DLD1 (cell line): ENCODE data around the gene TFDP3.

Experiments
- in situ Hi-C: cut with HindIII; loops from 2 replicates; pipeline ENCODE4 v1.10.0; 2017; ENCODE audit warnings: low sequenced_read_pairs

The TFDP3 gene, protein sequence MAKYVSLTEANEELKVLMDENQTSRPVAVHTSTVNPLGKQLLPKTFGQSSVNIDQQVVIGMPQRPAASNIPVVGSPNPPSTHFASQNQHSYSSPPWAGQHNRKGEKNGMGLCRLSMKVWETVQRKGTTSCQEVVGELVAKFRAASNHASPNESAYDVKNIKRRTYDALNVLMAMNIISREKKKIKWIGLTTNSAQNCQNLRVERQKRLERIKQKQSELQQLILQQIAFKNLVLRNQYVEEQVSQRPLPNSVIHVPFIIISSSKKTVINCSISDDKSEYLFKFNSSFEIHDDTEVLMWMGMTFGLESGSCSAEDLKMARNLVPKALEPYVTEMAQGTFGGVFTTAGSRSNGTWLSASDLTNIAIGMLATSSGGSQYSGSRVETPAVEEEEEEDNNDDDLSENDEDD

DNA sequence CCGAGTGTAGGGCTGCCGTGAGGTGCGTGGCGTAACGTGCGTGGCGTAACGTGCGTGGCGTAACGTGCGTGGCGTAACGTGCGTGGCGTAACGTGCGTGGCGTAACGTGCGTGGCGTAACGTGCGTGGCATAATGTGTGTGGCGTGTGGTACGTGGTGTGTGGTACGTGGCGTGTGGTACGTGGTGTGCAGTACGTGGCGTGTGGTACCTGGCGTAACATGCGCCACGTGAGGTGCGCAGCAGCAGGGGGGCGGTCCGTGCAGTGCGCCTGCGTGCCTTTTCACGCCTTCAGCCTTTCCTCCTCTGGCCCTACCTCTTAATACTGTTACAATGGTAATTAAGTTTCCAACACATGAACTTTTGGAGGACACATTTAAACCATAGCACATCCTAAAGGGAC, at the start of gene TFDP3:
Gene TFDP3 (minus strand): TSS at position 26 of the 400 bp plus-strand sequence. CDS start 95 bp downstream, outside the sequence.
- in situ Hi-C loops = no loop called here

DNA sequence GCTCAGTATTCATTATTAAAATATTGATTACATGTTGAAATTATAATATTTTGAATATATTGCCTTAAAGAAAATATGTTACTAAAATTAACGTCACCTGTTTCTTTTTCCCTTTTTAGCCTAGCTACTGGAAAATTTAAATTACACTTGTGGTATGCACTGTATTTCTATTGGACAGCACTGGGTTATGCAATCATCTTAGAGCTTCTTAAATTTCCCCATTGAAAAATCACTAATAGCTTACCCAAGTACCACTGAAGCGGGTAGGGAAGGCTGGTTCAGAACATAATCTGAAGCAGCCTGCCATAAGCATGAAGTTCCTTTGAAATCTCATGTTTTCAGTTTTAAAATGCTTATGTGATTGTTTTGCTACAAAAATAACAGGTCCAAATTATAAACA, 49.5 kb upstream of the TFDP3 start:
- in situ Hi-C loops = no loop called here

DNA sequence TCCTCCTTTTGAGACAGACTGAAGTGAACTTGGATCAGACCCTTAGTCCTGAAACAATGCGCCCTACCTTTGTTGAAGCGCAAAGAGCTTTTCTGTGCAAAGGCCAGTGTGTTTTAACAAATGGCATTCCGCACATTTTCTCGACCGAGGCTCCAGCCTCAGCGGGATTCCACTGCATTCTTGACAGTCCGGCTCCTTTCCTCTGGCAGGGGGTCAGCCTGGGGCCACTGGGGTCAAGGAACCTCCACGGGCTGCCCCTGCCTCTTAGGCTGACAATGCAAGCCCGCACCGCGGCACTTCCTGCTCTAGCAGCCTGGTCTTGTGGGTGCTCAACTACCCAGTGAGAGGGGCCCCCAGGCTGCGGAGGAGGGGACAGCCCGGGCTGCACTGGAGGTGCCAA, 47.2 kb upstream of the TFDP3 start:
- in situ Hi-C loops = no loop called here

DNA sequence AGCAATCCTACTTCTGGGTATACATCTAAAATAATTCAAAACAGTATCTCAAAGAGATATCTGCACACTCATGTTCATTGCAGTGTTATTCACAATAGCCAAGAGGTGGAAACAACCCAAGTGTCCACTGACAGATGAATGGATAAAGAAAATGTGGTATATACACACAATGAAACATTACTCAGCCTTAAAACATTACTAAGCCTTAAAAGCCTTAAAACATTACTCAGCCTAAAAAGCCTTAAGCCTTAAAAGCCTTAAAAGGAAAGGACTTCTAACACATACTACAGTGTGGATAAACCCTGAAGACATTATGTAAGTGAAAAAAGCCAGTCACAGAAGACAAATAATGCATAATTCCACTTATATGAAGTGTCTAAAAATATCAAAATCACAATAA, 40.3 kb upstream of the TFDP3 start:
- in situ Hi-C loops = no loop called here

DNA sequence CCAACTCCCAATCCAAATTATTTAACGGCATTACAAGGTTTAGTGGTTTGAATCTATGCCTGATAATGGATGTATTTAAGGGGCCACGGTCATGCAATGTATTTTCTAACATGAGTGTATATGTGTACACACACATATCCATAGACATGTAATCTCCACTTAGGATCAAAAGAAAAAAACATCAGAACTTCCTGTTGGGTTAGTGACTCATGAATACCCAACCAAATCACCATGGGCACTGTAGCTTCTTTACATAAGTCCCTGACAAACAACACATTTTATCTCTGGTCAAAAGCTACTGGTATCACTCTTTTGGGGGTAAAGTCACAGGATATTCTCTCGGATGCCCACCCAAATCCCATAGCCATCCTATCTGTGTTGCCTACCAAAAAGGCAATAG, 36.5 kb upstream of the TFDP3 start:
- in situ Hi-C loops = no loop called here

DNA sequence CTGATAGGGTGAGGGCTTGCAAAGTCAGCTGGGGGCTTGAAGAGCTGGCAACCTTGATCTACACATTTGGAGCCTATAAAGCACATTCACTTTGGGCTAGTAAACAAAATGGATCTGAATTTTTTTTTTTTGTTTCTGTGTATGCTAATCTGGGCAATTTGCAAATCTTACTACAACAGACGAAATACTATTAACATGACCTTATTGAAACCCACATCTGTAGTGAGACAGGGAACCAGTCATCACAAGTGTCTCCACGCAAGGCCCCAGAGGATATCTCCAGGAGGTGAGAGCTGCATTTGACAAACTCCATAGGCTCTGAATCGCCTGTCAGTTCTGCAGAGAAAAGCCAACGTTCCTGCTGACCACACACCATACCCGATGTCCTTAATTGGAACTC, 33.0 kb upstream of the TFDP3 start:
- in situ Hi-C loops = no loop called here

DNA sequence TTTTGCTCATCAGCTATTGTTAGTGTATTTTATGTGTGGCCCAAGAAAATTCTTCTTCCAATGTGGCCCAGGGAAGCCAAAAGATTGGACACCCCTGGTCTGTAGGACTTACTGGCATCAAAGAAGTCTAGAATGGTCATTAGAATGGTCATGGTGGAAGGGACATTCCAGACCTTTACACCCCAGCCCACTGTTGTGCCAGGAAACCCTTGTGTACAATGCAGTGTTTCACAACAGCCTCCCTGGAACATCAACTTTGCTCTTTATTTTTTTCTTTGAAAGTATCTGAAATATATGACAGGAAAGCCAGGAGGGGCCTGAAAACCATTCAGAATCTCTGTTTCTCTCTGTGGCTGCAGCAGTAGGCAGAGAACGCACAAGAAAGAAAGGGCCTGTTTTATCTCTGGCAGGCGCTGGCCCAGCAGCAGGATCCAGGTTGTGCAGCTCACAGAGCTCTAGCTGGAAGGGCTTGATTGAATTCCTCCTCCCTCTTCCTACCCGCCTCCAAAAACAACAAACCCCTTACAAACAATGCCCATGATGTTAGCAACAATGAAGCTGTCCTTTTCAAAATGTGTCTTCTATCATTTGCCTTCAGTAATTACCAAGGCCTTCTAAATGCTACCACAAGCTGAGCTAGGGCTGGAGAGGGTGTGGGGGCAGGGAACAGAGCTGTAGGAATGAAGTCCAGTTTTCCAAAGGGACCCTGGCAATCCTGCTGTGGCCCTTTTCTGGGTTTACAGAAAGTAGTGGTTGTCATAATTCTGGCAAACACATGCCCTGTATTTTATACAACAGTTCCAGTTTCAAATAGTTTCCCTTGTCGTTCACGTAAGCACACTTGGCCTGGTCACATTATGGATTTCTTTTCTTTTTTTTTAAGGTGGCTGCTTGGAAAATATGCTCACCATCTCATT, 32.3 kb upstream of the TFDP3 start:
- in situ Hi-C loops = no loop called here

DNA sequence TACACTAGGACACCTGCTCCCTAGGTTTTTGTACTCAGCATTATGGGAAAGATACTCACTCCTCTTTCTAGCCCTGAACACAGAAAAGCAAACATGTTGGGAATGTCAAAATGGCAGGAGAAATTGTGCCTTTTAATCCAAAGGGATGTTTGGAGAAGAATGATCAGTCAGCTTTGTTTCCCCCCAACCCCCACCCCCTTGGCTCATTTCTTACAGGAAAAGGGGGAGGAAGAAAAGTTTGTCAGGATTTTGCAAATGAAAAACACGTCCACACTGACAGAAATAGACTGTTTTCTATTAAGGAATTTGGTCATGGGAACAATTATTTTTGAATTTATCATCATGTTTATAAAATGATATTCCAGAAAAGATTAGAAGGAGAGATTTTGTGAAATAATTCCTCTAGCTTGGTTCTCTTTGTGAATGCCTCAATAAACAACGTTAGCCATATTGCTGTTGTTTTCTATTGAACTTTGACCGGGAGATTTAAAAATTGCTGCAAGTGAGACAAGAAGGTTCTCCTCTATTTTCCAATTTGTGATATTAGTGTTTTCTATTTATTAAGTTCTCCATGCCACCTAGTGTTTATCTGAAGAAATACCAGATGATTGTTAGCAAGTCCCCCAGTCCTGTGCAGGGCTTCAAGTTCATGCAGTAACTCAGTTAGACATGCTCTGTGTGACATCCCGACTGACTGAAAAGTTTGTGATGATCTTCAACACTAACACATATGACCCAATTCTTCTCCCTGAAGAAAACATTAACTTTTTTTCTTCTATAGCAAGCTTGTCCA, 31.3 kb upstream of the TFDP3 start:
- in situ Hi-C loops = no loop called here

DNA sequence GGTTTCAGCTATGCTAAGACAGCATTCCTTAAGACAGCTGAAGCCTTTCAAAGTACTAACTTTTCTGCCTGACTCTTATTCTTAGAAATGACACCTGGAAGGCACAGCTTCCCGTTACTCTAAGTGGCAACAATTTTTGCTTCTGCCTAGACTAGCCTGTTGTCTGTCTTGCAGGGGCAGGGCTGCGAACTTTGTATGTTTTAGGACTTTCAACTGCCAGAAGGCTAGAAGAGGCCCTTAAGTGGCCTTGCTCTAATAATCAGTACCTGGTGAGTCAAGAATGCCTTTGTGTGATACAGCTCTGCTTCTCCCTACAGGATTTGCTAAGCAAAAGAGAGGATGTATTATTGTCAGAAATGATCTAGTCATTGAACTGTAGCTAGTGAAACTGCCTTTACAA, 30.0 kb upstream of the TFDP3 start:
- in situ Hi-C loops = no loop called here

DNA sequence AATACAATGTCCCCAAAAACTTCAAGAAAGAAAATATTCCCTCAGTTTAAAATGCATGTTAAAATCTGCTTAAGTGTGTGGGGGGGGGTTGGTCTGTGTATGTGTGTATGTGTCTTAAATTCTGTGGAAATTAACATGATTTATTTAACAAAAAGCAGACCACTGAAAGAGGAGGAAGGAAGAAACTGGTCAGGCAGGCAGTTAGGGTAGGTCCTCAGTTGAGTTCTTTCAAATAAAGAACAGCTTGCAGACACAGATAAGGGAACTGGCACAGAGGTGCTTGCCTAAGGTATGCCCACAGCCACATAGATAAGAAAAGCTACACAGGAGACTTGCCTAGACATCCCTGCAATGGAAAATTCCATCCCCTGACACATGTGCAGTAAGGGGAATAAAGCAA, 28.8 kb upstream of the TFDP3 start:
- in situ Hi-C loops = no loop called here

DNA sequence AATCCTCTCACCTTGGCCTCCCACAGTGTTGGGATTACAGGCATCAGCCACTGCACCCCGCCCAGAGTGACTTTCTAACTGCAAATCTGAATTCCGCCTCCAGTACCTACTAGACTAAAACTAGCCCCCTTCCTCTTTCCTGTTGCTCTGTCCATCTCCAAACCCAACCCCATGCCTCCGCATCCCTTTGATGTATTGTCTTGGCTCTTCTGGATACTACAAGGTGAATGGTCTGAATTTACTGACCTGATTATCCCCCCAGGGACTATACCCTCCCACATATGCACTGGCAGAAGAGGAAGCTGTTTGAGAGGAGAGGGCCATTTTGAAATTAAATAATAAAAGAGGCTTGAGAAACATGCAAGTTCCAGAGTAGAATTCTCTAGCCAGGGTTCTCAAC, 17.7 kb upstream of the TFDP3 start:
- in situ Hi-C loops = no loop called here

DNA sequence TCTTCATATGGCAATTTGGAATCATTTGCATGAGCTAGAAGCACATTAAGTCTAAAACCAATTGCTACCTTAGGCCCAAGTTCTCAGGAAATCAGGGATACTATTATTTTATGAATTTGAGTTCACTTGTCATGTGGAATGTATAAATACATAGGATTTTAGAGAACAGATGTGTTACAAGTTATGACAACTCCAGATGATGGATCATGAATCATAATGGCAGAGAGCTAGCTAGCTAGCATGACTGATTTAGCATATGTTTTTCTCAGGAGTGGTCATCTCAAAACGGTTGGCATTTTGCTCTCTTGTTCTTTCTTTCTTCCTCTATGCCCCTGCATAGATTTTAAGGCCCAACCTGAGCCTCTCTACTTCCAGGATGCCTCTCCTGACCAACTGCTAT, 14.2 kb upstream of the TFDP3 start:
- in situ Hi-C loops = no loop called here

DNA sequence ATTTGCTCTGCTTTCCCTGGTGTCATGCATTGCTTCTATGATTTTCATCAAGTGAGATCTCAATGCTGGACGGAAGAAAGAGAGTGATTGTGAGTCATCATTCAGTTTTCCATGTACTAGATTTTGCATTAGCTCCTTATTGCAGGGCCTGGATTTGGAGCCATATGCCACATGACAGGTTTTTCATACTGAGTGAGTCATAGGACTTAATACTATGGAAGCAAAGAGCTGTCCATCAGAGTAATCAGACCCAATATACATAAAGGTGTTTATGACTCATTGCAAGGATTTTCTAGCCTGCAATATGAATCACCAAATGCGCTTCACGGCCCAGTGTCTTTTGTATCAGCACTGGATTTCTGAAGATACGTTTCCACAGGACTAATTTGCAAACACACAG, 11.2 kb upstream of the TFDP3 start:
- in situ Hi-C loops = no loop called here

DNA sequence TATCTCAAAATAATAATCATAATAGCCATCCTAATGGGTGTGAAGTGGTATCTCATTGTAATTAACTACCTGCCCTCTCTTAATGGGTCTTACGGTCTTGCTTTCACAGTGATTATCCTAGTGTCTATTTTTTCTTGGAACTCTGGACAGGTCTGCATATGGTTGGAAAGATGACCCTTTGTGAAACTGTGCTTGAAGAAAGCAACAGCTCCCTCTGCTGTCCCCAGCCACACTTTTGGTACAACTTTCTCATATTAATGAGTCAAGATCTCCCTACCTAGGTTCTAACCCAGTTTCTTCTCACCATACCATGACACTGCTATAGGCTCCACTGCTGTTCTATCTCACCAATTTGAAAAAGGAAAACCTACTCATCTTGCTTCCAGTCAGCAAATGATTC, 2.4 kb downstream of the TFDP3 start:
- in situ Hi-C loops = no loop called here

DNA sequence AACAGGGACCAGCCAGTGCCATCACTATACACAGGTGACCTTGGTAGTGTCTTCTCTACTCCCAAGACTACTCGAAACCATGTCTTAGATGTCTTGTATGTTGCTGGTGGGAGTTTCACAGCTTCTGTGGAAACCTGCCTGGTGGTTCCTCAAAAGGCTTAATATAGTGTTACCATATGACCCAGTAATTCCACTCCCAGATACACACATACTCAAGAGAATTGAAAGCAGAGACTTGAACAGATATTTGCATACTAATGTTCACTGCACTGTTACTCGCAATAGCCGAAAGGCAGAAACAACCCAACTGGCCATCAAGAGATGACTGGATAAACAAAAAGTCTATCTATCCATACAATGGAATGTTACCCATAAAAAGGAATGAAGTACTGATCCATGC, 3.1 kb downstream of the TFDP3 start:
- in situ Hi-C loops = no loop called here

DNA sequence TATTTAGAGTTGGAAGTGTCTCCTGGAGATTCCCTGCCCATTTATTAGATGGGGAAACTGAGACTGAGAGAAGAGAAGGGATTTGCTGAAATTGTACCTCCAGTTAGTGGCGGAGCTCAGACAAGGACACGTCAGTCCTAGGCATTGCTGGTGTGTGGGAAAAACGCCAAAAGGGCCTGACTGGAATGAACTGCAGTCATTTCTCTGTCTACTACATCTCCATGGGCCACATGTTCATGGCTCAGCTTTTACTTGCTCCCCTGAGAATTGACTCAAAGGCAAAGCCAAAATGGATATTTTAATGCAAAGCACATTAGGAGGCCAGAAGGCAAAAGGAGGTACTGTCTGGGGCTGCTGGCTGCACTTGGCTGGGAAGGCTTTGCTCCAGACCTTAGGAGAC, 3.9 kb downstream of the TFDP3 start:
- in situ Hi-C loops = no loop called here

DNA sequence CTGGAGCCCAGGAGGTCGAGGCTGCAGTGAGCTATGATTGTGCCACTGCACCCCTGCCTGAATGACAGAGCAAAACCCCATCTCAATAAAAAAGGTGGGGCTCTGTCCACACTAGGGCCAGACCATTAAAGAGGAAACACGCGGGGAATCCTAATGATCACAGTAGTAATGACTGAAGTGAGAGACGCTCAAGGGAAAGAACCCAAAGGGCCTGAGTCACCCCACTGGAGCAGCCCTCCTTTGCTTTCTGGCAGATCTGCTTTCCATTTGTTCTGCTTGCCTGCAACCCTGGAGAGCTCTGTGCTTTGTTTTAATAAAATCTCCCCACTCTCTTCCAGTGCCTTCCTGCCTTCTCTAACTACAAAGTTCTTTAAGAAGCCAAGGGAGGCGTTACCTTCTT, 5.0 kb downstream of the TFDP3 start:
- in situ Hi-C loops = no loop called here

DNA sequence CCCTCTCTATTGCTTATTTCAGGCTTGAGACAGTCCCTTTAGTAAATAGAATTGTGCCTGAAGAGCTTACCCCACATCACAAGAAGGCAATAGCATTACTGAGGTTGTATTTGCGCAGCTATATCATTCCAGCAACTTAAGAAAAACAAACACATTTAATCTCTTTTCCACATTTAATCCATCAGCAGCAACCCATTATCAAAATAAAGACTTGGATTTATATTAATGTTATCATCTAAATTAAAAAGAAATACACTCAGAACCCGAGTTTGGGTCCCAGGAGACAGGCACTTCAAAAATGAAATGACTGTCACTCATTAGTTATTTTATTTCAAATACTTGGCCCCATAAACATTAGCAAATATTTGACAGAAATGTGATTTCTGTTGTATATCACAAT, 10.4 kb downstream of the TFDP3 start:
- in situ Hi-C loops = no loop called here

DNA sequence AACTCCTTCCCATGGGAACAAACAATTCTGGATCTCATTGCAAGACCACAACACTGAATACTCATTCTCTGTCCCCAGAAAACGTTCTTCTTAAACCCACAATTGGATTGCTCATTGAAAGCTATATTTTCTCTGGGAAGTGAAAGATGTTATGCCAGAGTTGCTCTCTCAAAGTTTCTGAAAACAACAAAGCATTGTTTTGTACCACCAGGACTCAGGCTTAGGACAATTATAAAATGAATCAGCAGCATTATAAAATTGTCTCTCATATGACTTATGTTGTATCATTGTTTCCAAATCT, 26.5 kb downstream of the TFDP3 start:
- in situ Hi-C loops = no loop called here

DNA sequence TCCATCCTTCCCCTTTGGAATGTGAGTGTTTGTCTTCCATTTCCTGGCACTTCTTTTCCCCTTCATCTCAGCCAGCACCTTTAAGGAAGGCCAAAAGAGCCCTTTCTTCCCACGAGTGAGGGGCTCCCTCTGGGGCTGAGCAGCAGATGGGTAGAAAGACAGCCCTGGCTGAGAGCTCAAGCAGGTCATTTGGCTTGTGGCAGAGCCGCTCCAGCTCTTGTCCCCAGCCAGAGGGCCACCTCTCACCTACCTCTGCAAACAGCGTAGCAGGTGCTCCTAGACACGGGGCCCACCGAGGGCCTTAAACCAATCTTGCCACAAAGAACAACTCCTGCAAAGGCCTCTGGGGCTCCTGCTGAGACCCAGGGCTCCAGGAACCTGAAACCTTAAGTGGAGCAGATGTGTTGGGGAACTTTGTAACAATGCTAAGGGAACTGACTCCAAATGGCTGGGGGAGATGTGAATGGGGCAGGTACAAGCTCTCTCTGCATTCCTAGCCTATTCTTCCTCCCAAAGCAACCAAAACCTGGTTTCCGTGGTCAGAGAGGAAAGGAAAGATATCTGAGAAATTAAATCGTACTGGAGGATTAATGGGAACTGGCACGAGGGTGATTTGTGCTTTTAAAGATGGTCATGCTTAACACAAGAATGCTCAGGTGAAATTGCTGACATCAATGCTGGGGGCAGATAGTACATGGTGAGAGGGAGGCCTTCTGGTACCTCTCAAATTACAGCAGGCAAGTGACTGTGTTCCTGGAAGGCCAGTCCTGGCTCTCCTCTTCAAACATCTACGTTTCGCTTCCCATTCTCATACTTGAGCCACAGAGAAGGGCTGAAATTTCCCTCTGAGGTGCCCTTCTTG, 27.0 kb downstream of the TFDP3 start:
- in situ Hi-C loops = no loop called here

DNA sequence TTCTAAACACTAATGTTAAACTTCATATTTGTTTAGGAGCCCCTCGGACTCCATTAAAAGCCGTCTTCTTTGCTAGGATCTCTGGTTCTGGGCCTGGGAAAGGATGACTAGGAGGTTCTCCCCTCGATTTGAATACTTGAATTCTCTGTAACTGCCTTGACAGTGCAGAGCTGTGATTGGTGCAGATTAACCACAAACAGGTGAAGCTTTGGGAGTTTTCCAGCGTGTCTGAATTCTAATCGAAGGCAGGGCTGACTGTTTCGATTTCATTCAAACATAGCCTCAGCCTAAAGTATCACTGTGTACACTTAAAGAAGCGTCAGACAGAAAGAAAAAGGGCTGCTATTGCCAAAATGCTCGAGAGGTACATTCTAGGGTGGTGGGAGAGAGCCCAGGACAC, 29.0 kb downstream of the TFDP3 start:
- in situ Hi-C loops = no loop called here
